HepG2 (cell line): Measurements from ENCODE around the gene TUBA4B. TPM values are rescaled to one million over a fixed set of nuclear protein-coding genes. Genes with fewer than 3 reads are reported as not detected.

Source experiments
- FOSL1 ChIP-seq: sonication (generic); formaldehyde crosslinking; IDR thresholded peaks from 2 replicates; pipeline ENCODE4 v1.9.0; 2021; ENCODE audit warnings: missing genetic modification reagents, borderline replicate concordance
- GRHL1 ChIP-seq: sonication (generic); formaldehyde crosslinking; conservative IDR thresholded peaks from 2 replicates; pipeline ENCODE4 v1.8.0; 2022; ENCODE audit warnings: missing genetic modification reagents
- HNRNPLL ChIP-seq: fragments of 200-400 bp; formaldehyde crosslinking; IDR thresholded peaks from 2 replicates; pipeline ENCODE4 v1.6.1; 2017; ENCODE audit warnings: mild to moderate bottlenecking, low read depth, low read length; ENCODE audit not compliant: poor library complexity, severe bottlenecking
- IRX3 ChIP-seq: sonication (generic); formaldehyde crosslinking; IDR thresholded peaks from 2 replicates; pipeline ENCODE4 v1.8.1; 2023; ENCODE audit warnings: mild to moderate bottlenecking, low read depth, missing genetic modification reagents, borderline replicate concordance
- ISL2 ChIP-seq: sonication (generic); formaldehyde crosslinking; IDR thresholded peaks from 2 replicates; pipeline ENCODE4 v1.5.0; 2020; ENCODE audit warnings: missing genetic modification reagents
- MBD4 ChIP-seq: IDR thresholded peaks from 2 replicates; pipeline ENCODE4 v1.6.1; 2012; ENCODE audit warnings: low read length, inconsistent platforms, borderline replicate concordance
- MTERF4 ChIP-seq: sonication (generic); formaldehyde crosslinking; IDR thresholded peaks from 2 replicates; pipeline ENCODE4 v1.8.0; 2023; ENCODE audit warnings: mild to moderate bottlenecking, missing genetic modification reagents
- RARG ChIP-seq: sonication (generic); formaldehyde crosslinking; IDR thresholded peaks from 2 replicates; pipeline ENCODE4 v1.4.0; 2020; ENCODE audit warnings: low read depth, mild to moderate bottlenecking, missing genetic modification reagents
- TGIF2 ChIP-seq: IDR thresholded peaks from 2 replicates; pipeline ENCODE4 v1.6.1; 2016; ENCODE audit warnings: control low read depth, missing compliant biosample characterization
- TRIM22 ChIP-seq: fragments of 450-650 bp; IDR thresholded peaks from 2 replicates; pipeline ENCODE4 v1.6.1; 2017
- UBTF ChIP-seq: sonication (generic); formaldehyde crosslinking; IDR thresholded peaks from 2 replicates; pipeline ENCODE4 v1.4.0; 2020; ENCODE audit warnings: mild to moderate bottlenecking, missing genetic modification reagents
- YY1 ChIP-seq: IDR thresholded peaks from 2 replicates; pipeline ENCODE4 v1.6.1; 2011; ENCODE audit warnings: low read length, low read depth, moderate library complexity, mild to moderate bottlenecking; ENCODE audit not compliant: insufficient read depth, insufficient replicate concordance
- ZBTB1 ChIP-seq: sonication (generic); formaldehyde crosslinking; IDR thresholded peaks from 2 replicates; pipeline ENCODE4 v1.4.0; 2020; ENCODE audit warnings: missing genetic modification reagents, borderline replicate concordance
- ZBTB42 ChIP-seq: sonication (generic); formaldehyde crosslinking; IDR thresholded peaks from 2 replicates; pipeline ENCODE4 v1.5.0; 2020; ENCODE audit warnings: mild to moderate bottlenecking, missing genetic modification reagents
- ZNF143 ChIP-seq: sonication (generic); formaldehyde crosslinking; IDR thresholded peaks from 2 replicates; pipeline ENCODE4 v1.4.0; 2020; ENCODE audit warnings: missing genetic modification reagents
- ZNF329 ChIP-seq: sonication (generic); formaldehyde crosslinking; IDR thresholded peaks from 2 replicates; pipeline ENCODE4 v1.9.0; 2021; ENCODE audit warnings: low read depth, mild to moderate bottlenecking, missing genetic modification reagents
- ZNF335 ChIP-seq: sonication (generic); formaldehyde crosslinking; IDR thresholded peaks from 2 replicates; pipeline ENCODE4 v1.4.0; 2020; ENCODE audit warnings: missing genetic modification reagents
- ZNF414 ChIP-seq: sonication (generic); formaldehyde crosslinking; IDR thresholded peaks from 2 replicates; pipeline ENCODE4 v1.5.0; 2020; ENCODE audit warnings: missing genetic modification reagents
- ZNF431 ChIP-seq: sonication (generic); formaldehyde crosslinking; IDR thresholded peaks from 2 replicates; pipeline ENCODE4 v1.9.0; 2022; ENCODE audit warnings: missing genetic modification reagents, low read depth, mild to moderate bottlenecking, borderline replicate concordance
- ZNF570 ChIP-seq: sonication (generic); formaldehyde crosslinking; IDR thresholded peaks from 2 replicates; pipeline ENCODE4 v1.4.0; 2020; ENCODE audit warnings: mild to moderate bottlenecking, missing genetic modification reagents, borderline replicate concordance
- ZNF589 ChIP-seq: sonication (generic); formaldehyde crosslinking; conservative IDR thresholded peaks from 2 replicates; pipeline ENCODE4 v1.8.0; 2022; ENCODE audit warnings: mild to moderate bottlenecking, moderate library complexity, missing genetic modification reagents
- ZNF660 ChIP-seq: sonication (generic); formaldehyde crosslinking; IDR thresholded peaks from 2 replicates; pipeline ENCODE4 v1.5.1; 2020; ENCODE audit warnings: mild to moderate bottlenecking, low read depth, missing genetic modification reagents, borderline replicate concordance
- ZNF670 ChIP-seq: sonication (generic); formaldehyde crosslinking; IDR thresholded peaks from 2 replicates; pipeline ENCODE4 v1.8.0; 2022; ENCODE audit warnings: mild to moderate bottlenecking, missing genetic modification reagents, borderline replicate concordance
- polyA plus RNA-seq, 8 experiments: library from polyadenylated mRNA; depleted of rRNA in 3 of 8; stranded (reverse) in 7 of 8; unstranded in 1 of 8; fragments of >200 nt; fragmentation: Illumina TruSeq in 4 of 8; extraction: Trizol in 4 of 8; gene quantifications; 2 replicates each; pipeline versions ENCODE4 v1.2.1 to v1.2.3, GENCODE V29; 2011 to 2016; ENCODE audit warnings: low read depth in 4 of 8, missing spikeins in 1 of 8, mixed read lengths in 1 of 8; ENCODE audit not compliant: insufficient read depth in 1 of 8
- total RNA-seq, 5 experiments: library from RNA; depleted of rRNA; stranded (reverse); fragments of >200 nt; fragmentation: Illumina TruSeq; extraction: Trizol; gene quantifications; 2 replicates each; pipeline ENCODE4 v1.2.3, GENCODE V29; 2016; ENCODE audit warnings: low read depth in 1 of 5

Gene TUBA4B
- total and polyA plus RNA-seq, 2 of the 13 experiments (the other 11 are each of a cell fraction or from before 2014, with no cell fraction given), result 0.18 to 0.22 TPM

- TF ChIP-seq TRIM22 (no peak), MBD4 (no peak), ZNF143 (CRISPR knock-in tag) (no peak), FOSL1 (CRISPR knock-in tag) (no peak), YY1 (no peak), GRHL1 (no peak), ZNF414 (no peak; the same call in 1 of the 2 replicates), TGIF2 (peak; percentile 48; the same call in 1 of the 2 replicates), ZNF660 (CRISPR knock-in tag) (no peak), ZNF431 (0 out of 2 replicates have a peak, but pooled peaks have one; percentile 8), RARG (CRISPR knock-in tag) (no peak), ZNF570 (CRISPR knock-in tag) (no peak), ISL2 (CRISPR knock-in tag) (no peak), ZBTB42 (CRISPR knock-in tag) (no peak), ZNF335 (CRISPR knock-in tag) (no peak), IRX3 (CRISPR knock-in tag) (no peak), ZNF589 (CRISPR knock-in tag) (no peak), MTERF4 (CRISPR knock-in tag) (no peak), HNRNPLL (no peak), ZNF670 (CRISPR knock-in tag) (no peak), ZBTB1 (0 out of 2 replicates have a peak, but pooled peaks have one; percentile 74), ZNF329 (CRISPR knock-in tag) (no peak), UBTF (CRISPR knock-in tag) (no peak)
These were observed 45.7 kb upstream of the TUBA4B start (continued) for GRCh38 chr2:219207134-219207883.
